K562 (cell line): ENCODE data around the gene SFN. TPM values are rescaled to one million over a fixed set of nuclear protein-coding genes. Genes with fewer than 3 reads are reported as not detected.

Source experiments
- ARHGAP35 ChIP-seq: fragments of 450-650 bp; IDR thresholded peaks from 2 replicates; pipeline ENCODE4 v1.6.1; 2018; ENCODE audit not compliant: partially characterized antibody
- ARID2 ChIP-seq: fragments of 450-650 bp; IDR thresholded peaks from 2 replicates; pipeline ENCODE4 v1.6.1; 2017; ENCODE audit warnings: antibody characterized with exemption, mild to moderate bottlenecking
- CCNT2 ChIP-seq: IDR thresholded peaks from 2 replicates; pipeline ENCODE4 v1.6.1; 2011; ENCODE audit warnings: borderline replicate concordance, low read depth, mild to moderate bottlenecking, moderate library complexity, mixed read lengths, low read length; ENCODE audit not compliant: insufficient read length; ENCODE audit errors: extremely low read depth
- MAFK ChIP-seq: IDR thresholded peaks from 2 replicates; pipeline ENCODE4 v1.6.1; 2011; ENCODE audit warnings: low read length, improper control_type of control experiment
- NFYB ChIP-seq: IDR thresholded peaks from 2 replicates; pipeline ENCODE4 v1.6.1; 2011; ENCODE audit warnings: mild to moderate bottlenecking, moderate library complexity; ENCODE audit not compliant: insufficient read length; ENCODE audit errors: extremely low read depth
- RBM22 ChIP-seq: fragments of 200-400 bp; formaldehyde crosslinking; IDR thresholded peaks from 2 replicates; pipeline ENCODE4 v1.6.1; 2018; ENCODE audit warnings: low read length, low read depth; ENCODE audit not compliant: poor library complexity, severe bottlenecking
- TAF15 ChIP-seq: fragments of 200-400 bp; formaldehyde crosslinking; IDR thresholded peaks from 2 replicates; pipeline ENCODE4 v1.6.1; 2017; ENCODE audit warnings: mild to moderate bottlenecking, low read depth, low read length, moderate library complexity
- TCFL5 ChIP-seq: fragments of 250-450 bp; sonication (Bioruptor Pico); conservative IDR thresholded peaks from 2 replicates; pipeline ENCODE4 v1.6.1; 2021; ENCODE audit warnings: mild to moderate bottlenecking, moderate library complexity, matching md5 sums
- TRIM24 ChIP-seq, 2 experiments: fragments of 450-650 bp; IDR thresholded peaks; 2 replicates each; pipeline ENCODE4 v1.6.1; 2016
- ZFP30 ChIP-seq: fragments of 250-450 bp; sonication (Bioruptor Pico); IDR thresholded peaks from 2 replicates; pipeline ENCODE4 v1.8.0; 2022; ENCODE audit warnings: moderate library complexity, mild to moderate bottlenecking, inconsistent platforms, borderline replicate concordance
- ZNF436 ChIP-seq: fragments of 250-450, 450-650 bp; sonication (Bioruptor Pico); formaldehyde crosslinking; IDR thresholded peaks from 2 replicates; pipeline ENCODE4 v1.7.0; 2020; ENCODE audit warnings: mild to moderate bottlenecking
- polyA plus RNA-seq, 8 experiments: library from polyadenylated mRNA; depleted of rRNA in 4 of 8; stranded (reverse) in 5 of 8; unstranded in 3 of 8; fragments of >200 nt; fragmentation: Nextera tagmentation in 2 of 8; fragmentation: Illumina TruSeq in 1 of 8; extraction: Ambion mirVana in 2 of 8; extraction: Trizol in 1 of 8; gene quantifications; 2 replicates each; pipeline versions ENCODE4 v1.2.1 to v1.2.3, GENCODE V29; 2011 to 2014; ENCODE audit warnings: inconsistent platforms in 1 of 8, missing spikeins in 1 of 8
- total RNA-seq, 7 experiments: library from RNA; depleted of rRNA in 6 of 7; stranded (reverse); fragments of >200 nt in 6 of 7; fragmentation: Illumina TruSeq in 2 of 7; extraction: Trizol in 2 of 7; gene quantifications; 2 replicates each; pipeline versions ENCODE4 v1.2.1 to v1.2.3, GENCODE V29; 2011 to 2021; ENCODE audit warnings: low replicate concordance in 1 of 7
- TF ChIP-seq, protein P1 (sequence below): sonication (generic); formaldehyde crosslinking; IDR thresholded peaks from 2 replicates; pipeline ENCODE4 v1.8.1; 2023; ENCODE audit warnings: missing genetic modification reagents, mild to moderate bottlenecking, borderline replicate concordance
- TF ChIP-seq, protein P2 (sequence below): fragments of 450-650 bp; IDR thresholded peaks from 2 replicates; pipeline ENCODE4 v1.6.1; 2014; ENCODE audit warnings: low read depth, mild to moderate bottlenecking, moderate library complexity, borderline replicate concordance
- TF ChIP-seq, protein P3 (sequence below): fragments of 450-650 bp; formaldehyde crosslinking; IDR thresholded peaks from 2 replicates; pipeline ENCODE4 v1.4.0; 2022; ENCODE audit warnings: mild to moderate bottlenecking, moderate library complexity
- TF ChIP-seq, protein P4 (sequence below): fragments of 450-650 bp; IDR thresholded peaks from one replicate; pipeline ENCODE4 v1.6.1; 2018; ENCODE audit warnings: mild to moderate bottlenecking, moderate library complexity; ENCODE audit not compliant: partially characterized antibody
- TF ChIP-seq, protein P5 (sequence below): fragments of 450-650 bp; IDR thresholded peaks from 2 replicates; pipeline ENCODE4 v1.6.1; 2017; ENCODE audit warnings: antibody characterized with exemption

The SFN gene
- total and polyA plus RNA-seq, 9 of the 15 experiments (the other 6 are each of a cell fraction or from before 2014, with no cell fraction given) = 0.10 to 3.8 (median 2.0) TPM

DNA sequence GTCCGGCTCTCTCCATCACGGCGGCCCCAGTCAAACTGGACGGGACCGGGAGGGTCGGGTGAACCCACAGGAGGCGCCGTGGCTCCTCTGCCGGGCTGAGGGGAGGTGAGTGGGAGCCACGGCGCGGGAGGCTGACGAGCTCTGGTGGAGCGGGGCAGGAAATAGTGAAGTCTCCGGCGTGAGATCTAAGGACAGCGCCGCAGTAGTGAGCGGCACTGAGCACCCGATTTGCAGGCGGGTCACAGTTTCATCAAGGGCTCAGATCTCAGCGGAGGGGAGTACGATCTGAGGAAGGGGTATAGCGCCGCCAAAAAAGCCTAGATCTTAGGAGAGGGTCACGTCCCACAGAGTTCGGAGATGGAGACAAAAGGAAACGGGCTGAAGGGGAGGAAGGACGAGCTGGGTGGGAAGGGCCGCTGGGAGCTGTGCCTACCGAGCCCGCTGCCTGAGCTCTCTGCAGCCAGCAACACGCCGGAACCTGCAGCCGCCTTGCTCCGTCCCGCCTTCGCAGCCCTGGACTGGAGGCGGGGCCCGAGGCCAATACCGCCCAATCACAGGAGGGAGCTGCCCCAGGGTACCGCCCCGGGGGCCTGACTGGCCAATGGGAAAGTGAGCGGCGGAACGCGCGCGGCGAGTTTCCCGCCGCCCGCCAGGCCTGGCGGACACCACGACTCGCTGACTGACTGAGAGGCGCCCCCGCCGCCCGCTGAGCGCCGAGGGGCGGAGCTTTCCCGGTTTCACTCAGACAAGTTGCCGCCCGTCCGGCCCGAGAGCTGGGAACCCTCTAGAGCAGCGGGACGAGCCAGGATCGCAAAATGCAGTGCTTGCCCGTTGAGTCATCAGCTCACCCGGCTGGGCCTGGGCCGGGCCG, 1.9 kb downstream of the SFN start (continued):
- TF ChIP-seq ARHGAP35 (no peak), CCNT2 (peak; percentile 96), RBM22 (peak; percentile 19), ARID2 (no peak), MAFK (no peak), TAF15 (no peak), NFYB (peak; percentile 95), TRIM24 (IDR thresholded peaks at IDR 0.05) (peak in 1 of 2 experiments; percentile 45; a peak in 1 of 4 replicates), ZNF436 (CRISPR knock-in tag) (no peak), ZFP30 (CRISPR knock-in tag) (no peak), TCFL5 (CRISPR knock-in tag) (no peak)
- TF ChIP-seq, protein P1, sequence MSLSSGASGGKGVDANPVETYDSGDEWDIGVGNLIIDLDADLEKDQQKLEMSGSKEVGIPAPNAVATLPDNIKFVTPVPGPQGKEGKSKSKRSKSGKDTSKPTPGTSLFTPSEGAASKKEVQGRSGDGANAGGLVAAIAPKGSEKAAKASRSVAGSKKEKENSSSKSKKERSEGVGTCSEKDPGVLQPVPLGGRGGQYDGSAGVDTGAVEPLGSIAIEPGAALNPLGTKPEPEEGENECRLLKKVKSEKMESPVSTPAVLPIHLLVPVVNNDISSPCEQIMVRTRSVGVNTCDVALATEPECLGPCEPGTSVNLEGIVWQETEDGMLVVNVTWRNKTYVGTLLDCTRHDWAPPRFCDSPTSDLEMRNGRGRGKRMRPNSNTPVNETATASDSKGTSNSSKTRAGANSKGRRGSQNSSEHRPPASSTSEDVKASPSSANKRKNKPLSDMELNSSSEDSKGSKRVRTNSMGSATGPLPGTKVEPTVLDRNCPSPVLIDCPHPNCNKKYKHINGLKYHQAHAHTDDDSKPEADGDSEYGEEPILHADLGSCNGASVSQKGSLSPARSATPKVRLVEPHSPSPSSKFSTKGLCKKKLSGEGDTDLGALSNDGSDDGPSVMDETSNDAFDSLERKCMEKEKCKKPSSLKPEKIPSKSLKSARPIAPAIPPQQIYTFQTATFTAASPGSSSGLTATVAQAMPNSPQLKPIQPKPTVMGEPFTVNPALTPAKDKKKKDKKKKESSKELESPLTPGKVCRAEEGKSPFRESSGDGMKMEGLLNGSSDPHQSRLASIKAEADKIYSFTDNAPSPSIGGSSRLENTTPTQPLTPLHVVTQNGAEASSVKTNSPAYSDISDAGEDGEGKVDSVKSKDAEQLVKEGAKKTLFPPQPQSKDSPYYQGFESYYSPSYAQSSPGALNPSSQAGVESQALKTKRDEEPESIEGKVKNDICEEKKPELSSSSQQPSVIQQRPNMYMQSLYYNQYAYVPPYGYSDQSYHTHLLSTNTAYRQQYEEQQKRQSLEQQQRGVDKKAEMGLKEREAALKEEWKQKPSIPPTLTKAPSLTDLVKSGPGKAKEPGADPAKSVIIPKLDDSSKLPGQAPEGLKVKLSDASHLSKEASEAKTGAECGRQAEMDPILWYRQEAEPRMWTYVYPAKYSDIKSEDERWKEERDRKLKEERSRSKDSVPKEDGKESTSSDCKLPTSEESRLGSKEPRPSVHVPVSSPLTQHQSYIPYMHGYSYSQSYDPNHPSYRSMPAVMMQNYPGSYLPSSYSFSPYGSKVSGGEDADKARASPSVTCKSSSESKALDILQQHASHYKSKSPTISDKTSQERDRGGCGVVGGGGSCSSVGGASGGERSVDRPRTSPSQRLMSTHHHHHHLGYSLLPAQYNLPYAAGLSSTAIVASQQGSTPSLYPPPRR (CRISPR knock-in tag) = no peak
- TF ChIP-seq, protein P2, sequence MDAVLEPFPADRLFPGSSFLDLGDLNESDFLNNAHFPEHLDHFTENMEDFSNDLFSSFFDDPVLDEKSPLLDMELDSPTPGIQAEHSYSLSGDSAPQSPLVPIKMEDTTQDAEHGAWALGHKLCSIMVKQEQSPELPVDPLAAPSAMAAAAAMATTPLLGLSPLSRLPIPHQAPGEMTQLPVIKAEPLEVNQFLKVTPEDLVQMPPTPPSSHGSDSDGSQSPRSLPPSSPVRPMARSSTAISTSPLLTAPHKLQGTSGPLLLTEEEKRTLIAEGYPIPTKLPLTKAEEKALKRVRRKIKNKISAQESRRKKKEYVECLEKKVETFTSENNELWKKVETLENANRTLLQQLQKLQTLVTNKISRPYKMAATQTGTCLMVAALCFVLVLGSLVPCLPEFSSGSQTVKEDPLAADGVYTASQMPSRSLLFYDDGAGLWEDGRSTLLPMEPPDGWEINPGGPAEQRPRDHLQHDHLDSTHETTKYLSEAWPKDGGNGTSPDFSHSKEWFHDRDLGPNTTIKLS = 0 out of 2 replicates have a peak, but pooled peaks have one; percentile 17
- TF ChIP-seq, protein P3, sequence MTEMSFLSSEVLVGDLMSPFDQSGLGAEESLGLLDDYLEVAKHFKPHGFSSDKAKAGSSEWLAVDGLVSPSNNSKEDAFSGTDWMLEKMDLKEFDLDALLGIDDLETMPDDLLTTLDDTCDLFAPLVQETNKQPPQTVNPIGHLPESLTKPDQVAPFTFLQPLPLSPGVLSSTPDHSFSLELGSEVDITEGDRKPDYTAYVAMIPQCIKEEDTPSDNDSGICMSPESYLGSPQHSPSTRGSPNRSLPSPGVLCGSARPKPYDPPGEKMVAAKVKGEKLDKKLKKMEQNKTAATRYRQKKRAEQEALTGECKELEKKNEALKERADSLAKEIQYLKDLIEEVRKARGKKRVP = no peak
- TF ChIP-seq, protein P4, sequence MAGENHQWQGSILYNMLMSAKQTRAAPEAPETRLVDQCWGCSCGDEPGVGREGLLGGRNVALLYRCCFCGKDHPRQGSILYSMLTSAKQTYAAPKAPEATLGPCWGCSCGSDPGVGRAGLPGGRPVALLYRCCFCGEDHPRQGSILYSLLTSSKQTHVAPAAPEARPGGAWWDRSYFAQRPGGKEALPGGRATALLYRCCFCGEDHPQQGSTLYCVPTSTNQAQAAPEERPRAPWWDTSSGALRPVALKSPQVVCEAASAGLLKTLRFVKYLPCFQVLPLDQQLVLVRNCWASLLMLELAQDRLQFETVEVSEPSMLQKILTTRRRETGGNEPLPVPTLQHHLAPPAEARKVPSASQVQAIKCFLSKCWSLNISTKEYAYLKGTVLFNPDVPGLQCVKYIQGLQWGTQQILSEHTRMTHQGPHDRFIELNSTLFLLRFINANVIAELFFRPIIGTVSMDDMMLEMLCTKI = no peak
- TF ChIP-seq, protein P5, sequence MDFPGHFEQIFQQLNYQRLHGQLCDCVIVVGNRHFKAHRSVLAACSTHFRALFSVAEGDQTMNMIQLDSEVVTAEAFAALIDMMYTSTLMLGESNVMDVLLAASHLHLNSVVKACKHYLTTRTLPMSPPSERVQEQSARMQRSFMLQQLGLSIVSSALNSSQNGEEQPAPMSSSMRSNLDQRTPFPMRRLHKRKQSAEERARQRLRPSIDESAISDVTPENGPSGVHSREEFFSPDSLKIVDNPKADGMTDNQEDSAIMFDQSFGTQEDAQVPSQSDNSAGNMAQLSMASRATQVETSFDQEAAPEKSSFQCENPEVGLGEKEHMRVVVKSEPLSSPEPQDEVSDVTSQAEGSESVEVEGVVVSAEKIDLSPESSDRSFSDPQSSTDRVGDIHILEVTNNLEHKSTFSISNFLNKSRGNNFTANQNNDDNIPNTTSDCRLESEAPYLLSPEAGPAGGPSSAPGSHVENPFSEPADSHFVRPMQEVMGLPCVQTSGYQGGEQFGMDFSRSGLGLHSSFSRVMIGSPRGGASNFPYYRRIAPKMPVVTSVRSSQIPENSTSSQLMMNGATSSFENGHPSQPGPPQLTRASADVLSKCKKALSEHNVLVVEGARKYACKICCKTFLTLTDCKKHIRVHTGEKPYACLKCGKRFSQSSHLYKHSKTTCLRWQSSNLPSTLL = no peak
